IMR-90 (cell line): Measurements from ENCODE around the gene FBXO40. TPM values are rescaled to one million over a fixed set of nuclear protein-coding genes. Genes with fewer than 3 reads are reported as not detected.

Experiments
- microRNA-seq, 2 experiments: library from miRNA; stranded (forward) in 1 of 2; unstranded in 1 of 2; fragments of 10-50 nt in 1 of 2; fragments of <30 nt in 1 of 2; gene quantifications in 1 of 2; microRNA quantifications in 1 of 2; one replicate each; pipeline versions ENCODE3 to v1.1.0; 2013 to 2020; ENCODE audit not compliant: insufficient read depth in 1 of 2, insufficient read length in 1 of 2, unreplicated experiment in 1 of 2
- polyA plus RNA-seq, 3 experiments: library from polyadenylated mRNA; depleted of rRNA; stranded (reverse); fragments of >200 nt; gene quantifications; 2 replicates each; pipeline ENCODE4 v1.2.3, GENCODE V29; 2012; ENCODE audit warnings: low replicate concordance in 1 of 3
- small RNA-seq, 5 experiments: library from RNA; depleted of rRNA; stranded (forward); fragments of <200 nt; gene quantifications; one replicate each; pipeline ENCODE3, GENCODE V24; 2012
- total RNA-seq: library from RNA; depleted of rRNA; stranded (reverse); fragments of >200 nt; gene quantifications from 2 replicates; pipeline ENCODE4 v1.2.3, GENCODE V29; 2012; rRNA removed

Gene FBXO40
- total and polyA plus RNA-seq, 2 of the 4 experiments (the other 2 are of a cell fraction): not detected

Small RNA genes lying within 50 kb of the gene (microRNA-seq; reads per million reads assigned to microRNA genes)
- not detected for gene RNU4-62P (ENCODE audit: insufficient read depth, insufficient read length)

Small RNA genes lying within 50 kb of the gene (small RNA-seq; reads per million reads assigned to genes)
- gene RNU4-62P: 0 reads per million in 5 experiments

Other genes starting within 250 kb of the FBXO40 start
- 5.0 and 7.5 TPM in 2 replicates for gene POLQ, start 47.4 kb upstream of the FBXO40 start, total RNA-seq
- gene POLQ, start 47.4 kb upstream of the FBXO40 start, polyA plus RNA-seq (2012; rRNA removed): 1.7 and 1.8 TPM in 2 replicates
- not detected in 2 replicates for gene ARGFX, start 25.4 kb upstream of the FBXO40 start, total RNA-seq
- not detected in 2 replicates for gene ARGFX, start 25.4 kb upstream of the FBXO40 start, polyA plus RNA-seq (2012; rRNA removed)
- gene HCLS1, start 67.5 kb downstream of the FBXO40 start, total RNA-seq: 0.54 and 0.56 TPM in 2 replicates
- 0.67 and 1.1 TPM in 2 replicates for gene HCLS1, start 67.5 kb downstream of the FBXO40 start, polyA plus RNA-seq (2012; rRNA removed)
- gene GOLGB1, start 156.4 kb downstream of the FBXO40 start, total RNA-seq: 30.3 and 56.1 TPM in 2 replicates
- gene GOLGB1, start 156.4 kb downstream of the FBXO40 start, polyA plus RNA-seq (2012; rRNA removed): 9.1 and 13.3 TPM in 2 replicates
- 18.3 and 26.4 TPM in 2 replicates for gene IQCB1, start 241.7 kb downstream of the FBXO40 start, total RNA-seq
- 9.7 and 13.5 TPM in 2 replicates for gene IQCB1, start 241.7 kb downstream of the FBXO40 start, polyA plus RNA-seq (2012; rRNA removed)
- 2.2 and 2.3 TPM in 2 replicates for gene EAF2, start 241.8 kb downstream of the FBXO40 start, total RNA-seq
- 2.2 and 2.3 TPM in 2 replicates for gene EAF2, start 241.8 kb downstream of the FBXO40 start, polyA plus RNA-seq (2012; rRNA removed)